Tibial artery (tissue), 4 donors: ENCODE results near the gene ADAM15.
A peak's percentile ranks its signal among the peaks of the same experiment; 100 is the strongest.

Experiments
- DNase-seq, 2 donors: peaks; one replicate each; pipeline ENCODE4 v3.0.0-alpha.2; 2019
- H3K27ac ChIP-seq, 2 donors: fragments of 200-600 bp; sonication (generic) in 1 of 2; 1 replicate in 1 of 2; 2 replicates in 1 of 2; pipeline ENCODE4 v1.5.1; 2018 to 2019; ENCODE audit warnings: mild to moderate bottlenecking in 1 of 2
- H3K27me3 ChIP-seq, 2 donors: fragments of 200-600 bp; sonication (generic) in 1 of 2; one replicate each; pipeline versions ENCODE4 v1.5.1 to v1.6.0; 2016 to 2019
- H3K36me3 ChIP-seq, 3 donors: fragments of 200-600 bp; sonication (generic) in 2 of 3; one replicate each; pipeline ENCODE4 v1.5.1; 2016 to 2019; ENCODE audit warnings: mild to moderate bottlenecking in 2 of 3
- H3K4me1 ChIP-seq, 4 donors: fragments of 200-600 bp; sonication (generic) in 2 of 4; 1 replicate in 3 of 4; 2 replicates in 1 of 4; pipeline ENCODE4 v1.5.1; 2016 to 2019
- H3K4me3 ChIP-seq, 2 donors: fragments of 200-600 bp; sonication (generic) in 1 of 2; 1 replicate in 1 of 2; 2 replicates in 1 of 2; pipeline ENCODE4 v1.5.1; 2018 to 2019; ENCODE audit warnings: mild to moderate bottlenecking in 2 of 2
- H3K9me3 ChIP-seq, 3 donors: fragments of 200-600 bp; sonication (generic) in 1 of 3; one replicate each; pipeline ENCODE4 v1.5.1; 2016 to 2019
- CTCF ChIP-seq, 2 experiments: fragments of 200-600 bp in 1 of 2; fragments of 450-650 bp in 1 of 2; IDR thresholded peaks; one replicate each; pipeline ENCODE4 v1.5.1; 2017 to 2019; ENCODE audit warnings: antibody characterized with exemption in 2 of 2, mild to moderate bottlenecking in 1 of 2, moderate library complexity in 1 of 2
- intact Hi-C: fragments of 100-400 bp; cut with DNase I; formaldehyde crosslinking; loops from one replicate; pipeline ENCODE4 v1.15.0; 2023; ENCODE audit warnings: low total_unique reads

The ADAM15 gene

GRCh38 chr1:155070158-155070621 lies 19.1 kb downstream of the ADAM15 start:
- TF ChIP-seq CTCF (IDR thresholded peaks at IDR 0.05) = no peak
- H3K4me3 ChIP-seq = peak overlapping the region; percentile 46 to 49
- H3K36me3 ChIP-seq = peaks cover 0 to 23% (median 0%) of the 10 kb centered on the region in 3 donors
- peaks cover 0 to 16% (median 13%) of the 10 kb centered on the region in 4 donors for H3K4me1 ChIP-seq
- DNase-seq = no peak
- no peaks in the 10 kb centered on the region for H3K9me3 ChIP-seq
- no peaks in the 10 kb centered on the region for H3K27me3 ChIP-seq
- intact Hi-C loops = no loop called here
- H3K27ac ChIP-seq = peak overlapping the region in 1 of 2 donors; percentile 56

GRCh38 chr1:155070721-155071569 lies 19.8 kb downstream of the ADAM15 start:
- Histone ChIP-seq H3K4me1 (peaks cover 0 to 16% (median 13%) of the 10 kb centered on the region in 4 donors), H3K36me3 (peaks cover 0 to 23% (median 0%) of the 10 kb centered on the region in 3 donors), H3K27ac (peak overlapping the region; percentile 33 to 56), H3K27me3 (no peaks in the 10 kb centered on the region), H3K9me3 (no peaks in the 10 kb centered on the region), H3K4me3 (peak overlapping the region; percentile 46 to 49)
- peak; percentile 69 to 85 for DNase-seq
- peak; percentile 20 to 44 for TF ChIP-seq CTCF (IDR thresholded peaks at IDR 0.05)
- intact Hi-C loops = no loop called here

- H3K27me3 ChIP-seq = no peaks in the 10 kb centered on the region
- intact Hi-C loops = no loop called here
- no peak overlapping the region for H3K4me3 ChIP-seq
- no peak for DNase-seq
- no peaks in the 10 kb centered on the region for H3K9me3 ChIP-seq
- no peak overlapping the region for H3K27ac ChIP-seq
- peaks cover 0 to 18% (median 0%) of the 10 kb centered on the region in 3 donors for H3K36me3 ChIP-seq
- H3K4me1 ChIP-seq = peaks cover 0 to 16% (median 13%) of the 10 kb centered on the region in 4 donors
- no peak for TF ChIP-seq CTCF (IDR thresholded peaks at IDR 0.05)
Measured at GRCh38 chr1:155071701-155072100, 20.6 kb downstream of the ADAM15 start.

- Histone ChIP-seq H3K36me3 (peaks cover 0 to 11% (median 0%) of the 10 kb centered on the region in 3 donors), H3K9me3 (no peaks in the 10 kb centered on the region), H3K27me3 (no peaks in the 10 kb centered on the region), H3K27ac (no peak overlapping the region), H3K4me1 (peaks cover 0 to 20% (median 13%) of the 10 kb centered on the region in 4 donors), H3K4me3 (no peak overlapping the region)
- no peak for TF ChIP-seq CTCF (IDR thresholded peaks at IDR 0.05)
- DNase-seq = no peak
- intact Hi-C loops = no loop called here
Measured at GRCh38 chr1:155072531-155073289, 21.6 kb downstream of the ADAM15 start.

- no peak for TF ChIP-seq CTCF (IDR thresholded peaks at IDR 0.05)
- Histone ChIP-seq H3K4me3 (no peak overlapping the region), H3K27me3 (no peaks in the 10 kb centered on the region), H3K27ac (no peak overlapping the region), H3K9me3 (no peaks in the 10 kb centered on the region), H3K4me1 (peaks cover 0 to 26% (median 15%) of the 10 kb centered on the region in 4 donors), H3K36me3 (peaks cover 0 to 5% (median 0%) of the 10 kb centered on the region in 3 donors)
- no peak for DNase-seq
- intact Hi-C loops = no loop called here
Measured at GRCh38 chr1:155073377-155074242, 22.5 kb downstream of the ADAM15 start.
